GM23338 (cell line): ENCODE measurements around the gene CTRL. TPM values are rescaled to one million over a fixed set of nuclear protein-coding genes. Genes with fewer than 3 reads are reported as not detected.
A peak's percentile ranks its signal among the peaks of the same experiment; 100 is the strongest.

Experiments
- ATAC-seq: fragments of 200-7000 bp; cut with Tn5 transposase; 3 replicates; pipeline ENCODE4 v1.9.1; 2020
- DNase-seq: peaks from one replicate; pipeline ENCODE4 v3.0.0-alpha.2; 2015; ENCODE audit warnings: low spot score
- H2AFZ ChIP-seq: fragments of 200-600 bp; sonication (generic); 2 replicates; pipeline ENCODE4 v1.8.0; 2016; ENCODE audit warnings: antibody characterized with exemption, mild to moderate bottlenecking, moderate library complexity
- H3F3A ChIP-seq: fragments of 200-600 bp; sonication (generic); replicated peaks from 2 replicates; pipeline ENCODE4 v1.8.0; 2017; ENCODE audit warnings: antibody characterized with exemption, mixed run types, low read depth
- H3K27ac ChIP-seq: fragments of 200-600 bp; sonication (generic); 2 replicates; pipeline ENCODE4 v1.6.1; 2016; ENCODE audit warnings: low read depth
- H3K27me3 ChIP-seq: fragments of 200-600 bp; sonication (generic); 2 replicates; pipeline ENCODE4 v1.8.0; 2016; ENCODE audit warnings: mild to moderate bottlenecking, mixed run types, moderate library complexity; ENCODE audit not compliant: insufficient read depth
- H3K36me3 ChIP-seq: fragments of 200-600 bp; sonication (generic); 2 replicates; pipeline ENCODE4 v1.8.0; 2016; ENCODE audit warnings: mild to moderate bottlenecking; ENCODE audit not compliant: insufficient read depth
- H3K4me1 ChIP-seq: fragments of 200-600 bp; sonication (generic); 2 replicates; pipeline ENCODE4 v1.8.0; 2016; ENCODE audit warnings: mild to moderate bottlenecking, moderate library complexity; ENCODE audit not compliant: insufficient read depth
- H3K4me2 ChIP-seq: fragments of 200-600 bp; sonication (generic); 2 replicates; pipeline ENCODE4 v1.7.1; 2017; ENCODE audit warnings: mixed run types
- H3K4me3 ChIP-seq: fragments of 200-600 bp; sonication (generic); 2 replicates; pipeline ENCODE4 v1.6.1; 2016; ENCODE audit warnings: mixed run types
- H3K79me2 ChIP-seq: fragments of 200-600 bp; sonication (generic); replicated peaks from 2 replicates; pipeline ENCODE4 v1.8.0; 2017; ENCODE audit warnings: mild to moderate bottlenecking; ENCODE audit not compliant: insufficient read depth
- H3K9me2 ChIP-seq: fragments of 200-600 bp; sonication (generic); 2 replicates; pipeline ENCODE4 v1.8.0; 2017; ENCODE audit not compliant: insufficient read depth
- H4K20me1 ChIP-seq: fragments of 200-600 bp; sonication (generic); replicated peaks from 2 replicates; pipeline ENCODE4 v1.8.0; 2017; ENCODE audit warnings: mild to moderate bottlenecking; ENCODE audit not compliant: insufficient read depth
- H3K27ac Mint-ChIP-seq: 2 replicates; pipeline ENCODE4 v1.8.0; 2020; ENCODE audit warnings: inconsistent platforms, mild to moderate bottlenecking, moderate library complexity, mixed read lengths
- H3K27me3 Mint-ChIP-seq: 3 replicates; pipeline ENCODE4 v1.8.0; 2022; ENCODE audit warnings: low read depth, mild to moderate bottlenecking, moderate library complexity, mixed read lengths, inconsistent platforms; ENCODE audit not compliant: insufficient read depth, poor library complexity
- H3K36me3 Mint-ChIP-seq: 3 replicates; pipeline ENCODE4 v1.8.0; 2021; ENCODE audit warnings: low read depth, mild to moderate bottlenecking, inconsistent platforms, moderate library complexity, mixed read lengths
- H3K4me1 Mint-ChIP-seq: 3 replicates; pipeline ENCODE4 v1.8.0; 2020; ENCODE audit warnings: mild to moderate bottlenecking, inconsistent platforms, mixed read lengths
- H3K4me3 Mint-ChIP-seq: 3 replicates; pipeline ENCODE4 v1.8.0; 2021; ENCODE audit warnings: moderate library complexity, mild to moderate bottlenecking, inconsistent platforms, mixed read lengths
- H3K9me3 Mint-ChIP-seq: 3 replicates; pipeline ENCODE4 v1.8.0; 2020; ENCODE audit warnings: moderate library complexity, mild to moderate bottlenecking, inconsistent platforms, mixed read lengths
- CREB1 ChIP-seq: fragments of 250-450 bp; sonication (Bioruptor Pico); IDR thresholded peaks from 2 replicates; pipeline ENCODE4 v1.5.0; 2020; ENCODE audit warnings: low read depth, mild to moderate bottlenecking, moderate library complexity
- EZH2 ChIP-seq: fragments of 200-600 bp; sonication (generic); IDR thresholded peaks from one replicate; pipeline ENCODE4 v1.8.0; 2017; ENCODE audit warnings: antibody characterized with exemption, mild to moderate bottlenecking, low read depth; ENCODE audit not compliant: unreplicated experiment
- EZH2phosphoT487 ChIP-seq: fragments of 200-600 bp; sonication (generic); IDR thresholded peaks from one replicate; pipeline ENCODE4 v1.8.1; 2018; ENCODE audit warnings: antibody characterized with exemption; ENCODE audit not compliant: unreplicated experiment
- JUNB ChIP-seq: IDR thresholded peaks from one replicate; pipeline ENCODE4 v1.6.1; 2016; ENCODE audit warnings: antibody characterized with exemption; ENCODE audit not compliant: unreplicated experiment
- NANOG ChIP-seq: IDR thresholded peaks from 2 replicates; pipeline ENCODE4 v1.6.1; 2016; ENCODE audit warnings: antibody characterized with exemption, borderline replicate concordance
- POLR2AphosphoS5 ChIP-seq: IDR thresholded peaks from 2 replicates; pipeline ENCODE4 v1.6.1; 2016; ENCODE audit warnings: antibody characterized with exemption, low read depth
- STAT1 ChIP-seq: IDR thresholded peaks from one replicate; pipeline ENCODE4 v1.6.1; 2016; ENCODE audit warnings: antibody characterized with exemption; ENCODE audit not compliant: unreplicated experiment
- ZNF114 ChIP-seq: fragments of 250-450 bp; sonication (Bioruptor Pico); IDR thresholded peaks from 2 replicates; pipeline ENCODE4 v1.5.0; 2020; ENCODE audit warnings: mild to moderate bottlenecking, moderate library complexity
- ZNF331 ChIP-seq: fragments of 250-450 bp; sonication (Bioruptor Pico); IDR thresholded peaks from 2 replicates; pipeline ENCODE4 v1.5.0; 2020; ENCODE audit warnings: low read depth, mild to moderate bottlenecking, moderate library complexity
- ZNF462 ChIP-seq: fragments of 250-450 bp; sonication (Bioruptor Pico); IDR thresholded peaks from 2 replicates; pipeline ENCODE4 v1.5.0; 2020; ENCODE audit warnings: mild to moderate bottlenecking, moderate library complexity
- polyA plus RNA-seq: library from polyadenylated mRNA; unstranded; fragments of >200 nt; fragmentation: Nextera tagmentation; extraction: Ambion mirVana; gene quantifications from 2 replicates; pipeline ENCODE4 v1.2.1, GENCODE V29; 2016
- total RNA-seq: library from RNA; depleted of rRNA; stranded (reverse); fragments of >200 nt; shearing (Covaris generic); gene quantifications from 2 replicates; pipeline ENCODE4 v1.2.3, GENCODE V29; 2014
- TF ChIP-seq, protein P1 (sequence below): IDR thresholded peaks from one replicate; pipeline ENCODE4 v1.6.1; 2018; ENCODE audit warnings: antibody characterized with exemption; ENCODE audit not compliant: unreplicated experiment
- TF ChIP-seq, protein P2 (sequence below), 2 experiments: fragments of 200-600 bp in 1 of 2; sonication (generic) in 1 of 2; conservative IDR thresholded peaks; 2 replicates each; pipeline versions ENCODE4 v1.5.1 to v1.6.1; 2016 to 2017; ENCODE audit warnings: antibody characterized with exemption in 2 of 2, low read depth in 2 of 2, mild to moderate bottlenecking in 2 of 2, moderate library complexity in 1 of 2

Gene CTRL
- total and polyA plus RNA-seq, 2 experiments from 2014 or later, result 1.6 to 13.0 TPM

GRCh38 chr16:67969254-67970039 lies 37.8 kb upstream of the CTRL start:
- Histone ChIP-seq H3K27me3 (no peaks in the 10 kb centered on the region), H3K9me2 (no peaks in the 10 kb centered on the region), H3K4me1 (peaks cover 30% of the 10 kb centered on the region), H3K79me2 (peaks cover 33% of the 10 kb centered on the region), H2AFZ (peak overlapping the region; percentile 97; the same call in 1 of the 2 replicates), H4K20me1 (peaks cover 10% of the 10 kb centered on the region), H3K4me3 (peak overlapping the region; percentile 91), H3K27ac (0 out of 2 replicates have a peak overlapping the region, but pooled peaks have one; percentile 48), H3K4me2 (peak overlapping the region; percentile 99), H3K36me3 (no peaks in the 10 kb centered on the region; the same call in 1 of the 2 replicates), H3F3A (0 out of 2 replicates have a peak, but pooled peaks cover 19% of the 10 kb centered on the region)
- TF ChIP-seq, protein P1, sequence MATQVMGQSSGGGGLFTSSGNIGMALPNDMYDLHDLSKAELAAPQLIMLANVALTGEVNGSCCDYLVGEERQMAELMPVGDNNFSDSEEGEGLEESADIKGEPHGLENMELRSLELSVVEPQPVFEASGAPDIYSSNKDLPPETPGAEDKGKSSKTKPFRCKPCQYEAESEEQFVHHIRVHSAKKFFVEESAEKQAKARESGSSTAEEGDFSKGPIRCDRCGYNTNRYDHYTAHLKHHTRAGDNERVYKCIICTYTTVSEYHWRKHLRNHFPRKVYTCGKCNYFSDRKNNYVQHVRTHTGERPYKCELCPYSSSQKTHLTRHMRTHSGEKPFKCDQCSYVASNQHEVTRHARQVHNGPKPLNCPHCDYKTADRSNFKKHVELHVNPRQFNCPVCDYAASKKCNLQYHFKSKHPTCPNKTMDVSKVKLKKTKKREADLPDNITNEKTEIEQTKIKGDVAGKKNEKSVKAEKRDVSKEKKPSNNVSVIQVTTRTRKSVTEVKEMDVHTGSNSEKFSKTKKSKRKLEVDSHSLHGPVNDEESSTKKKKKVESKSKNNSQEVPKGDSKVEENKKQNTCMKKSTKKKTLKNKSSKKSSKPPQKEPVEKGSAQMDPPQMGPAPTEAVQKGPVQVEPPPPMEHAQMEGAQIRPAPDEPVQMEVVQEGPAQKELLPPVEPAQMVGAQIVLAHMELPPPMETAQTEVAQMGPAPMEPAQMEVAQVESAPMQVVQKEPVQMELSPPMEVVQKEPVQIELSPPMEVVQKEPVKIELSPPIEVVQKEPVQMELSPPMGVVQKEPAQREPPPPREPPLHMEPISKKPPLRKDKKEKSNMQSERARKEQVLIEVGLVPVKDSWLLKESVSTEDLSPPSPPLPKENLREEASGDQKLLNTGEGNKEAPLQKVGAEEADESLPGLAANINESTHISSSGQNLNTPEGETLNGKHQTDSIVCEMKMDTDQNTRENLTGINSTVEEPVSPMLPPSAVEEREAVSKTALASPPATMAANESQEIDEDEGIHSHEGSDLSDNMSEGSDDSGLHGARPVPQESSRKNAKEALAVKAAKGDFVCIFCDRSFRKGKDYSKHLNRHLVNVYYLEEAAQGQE, result no peak
- TF ChIP-seq ZNF462 (no peak), CREB1 (no peak), EZH2 (no peak), STAT1 (no peak), POLR2AphosphoS5 (peak; percentile 49; the same call in 1 of the 2 replicates), EZH2phosphoT487 (no peak), JUNB (no peak), NANOG (no peak), ZNF331 (CRISPR knock-in tag) (no peak), ZNF114 (CRISPR knock-in tag) (no peak)
- TF ChIP-seq, protein P2, sequence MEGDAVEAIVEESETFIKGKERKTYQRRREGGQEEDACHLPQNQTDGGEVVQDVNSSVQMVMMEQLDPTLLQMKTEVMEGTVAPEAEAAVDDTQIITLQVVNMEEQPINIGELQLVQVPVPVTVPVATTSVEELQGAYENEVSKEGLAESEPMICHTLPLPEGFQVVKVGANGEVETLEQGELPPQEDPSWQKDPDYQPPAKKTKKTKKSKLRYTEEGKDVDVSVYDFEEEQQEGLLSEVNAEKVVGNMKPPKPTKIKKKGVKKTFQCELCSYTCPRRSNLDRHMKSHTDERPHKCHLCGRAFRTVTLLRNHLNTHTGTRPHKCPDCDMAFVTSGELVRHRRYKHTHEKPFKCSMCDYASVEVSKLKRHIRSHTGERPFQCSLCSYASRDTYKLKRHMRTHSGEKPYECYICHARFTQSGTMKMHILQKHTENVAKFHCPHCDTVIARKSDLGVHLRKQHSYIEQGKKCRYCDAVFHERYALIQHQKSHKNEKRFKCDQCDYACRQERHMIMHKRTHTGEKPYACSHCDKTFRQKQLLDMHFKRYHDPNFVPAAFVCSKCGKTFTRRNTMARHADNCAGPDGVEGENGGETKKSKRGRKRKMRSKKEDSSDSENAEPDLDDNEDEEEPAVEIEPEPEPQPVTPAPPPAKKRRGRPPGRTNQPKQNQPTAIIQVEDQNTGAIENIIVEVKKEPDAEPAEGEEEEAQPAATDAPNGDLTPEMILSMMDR (conservative IDR thresholded peaks at IDR 0.05; ENCODE audit: low read depth in 2 of 2), result 0 out of 4 replicates have a peak, but pooled peaks of 1 of the 2 experiments have one; percentile 27
- H3K27ac Mint-ChIP-seq, result peak overlapping the region; percentile 76; the same call in 1 of the 2 replicates
- H3K4me1 Mint-ChIP-seq, result peaks cover 36% of the 10 kb centered on the region
- peak; percentile 38 for ATAC-seq
- DNase-seq, result peak; percentile 81
- no peaks in the 10 kb centered on the region; the same call in 2 of the 3 replicates for H3K9me3 Mint-ChIP-seq
- H3K36me3 Mint-ChIP-seq, result no peaks in the 10 kb centered on the region; the same call in 2 of the 3 replicates
- peak overlapping the region; percentile 89 for H3K4me3 Mint-ChIP-seq
- H3K27me3 Mint-ChIP-seq, result peaks cover 17% of the 10 kb centered on the region
